Measurements from ENCODE around the gene ETS1.

ETS1 gene

GRCh38 chr11:128563942-128564641 lies 23.3 kb downstream of the ETS1 start:
- no peak for TF ChIP-seq REST (IDR thresholded peaks at IDR 0.05; ENCODE audit: insufficient read depth in 1 of 2, low read depth in 2 of 2, low read length in 2 of 2)
- no peak for TF ChIP-seq SIN3A (IDR thresholded peaks at IDR 0.05; ENCODE audit: borderline replicate concordance, insufficient read depth, low read length)
- no peak for TF ChIP-seq POLR2AphosphoS5 (IDR thresholded peaks at IDR 0.05; ENCODE audit: low read depth, low read length)
- no peak for TF ChIP-seq FOXP2 (optimal IDR thresholded peaks at IDR 0.05; ENCODE audit: borderline replicate concordance, extremely low read depth, extremely low read length, insufficient read depth)
- TF ChIP-seq TAF1 (IDR thresholded peaks at IDR 0.05; ENCODE audit: borderline replicate concordance, insufficient read depth, low read length) = no peak

- TF ChIP-seq FOXP2 (optimal IDR thresholded peaks at IDR 0.05; ENCODE audit: borderline replicate concordance, extremely low read depth, extremely low read length, insufficient read depth) (no peak), REST (IDR thresholded peaks at IDR 0.05; ENCODE audit: insufficient read depth in 1 of 2, low read depth in 2 of 2, low read length in 2 of 2) (no peak), POLR2AphosphoS5 (IDR thresholded peaks at IDR 0.05; ENCODE audit: low read depth, low read length) (no peak), TAF1 (IDR thresholded peaks at IDR 0.05; ENCODE audit: borderline replicate concordance, insufficient read depth, low read length) (no peak), SIN3A (IDR thresholded peaks at IDR 0.05; ENCODE audit: borderline replicate concordance, insufficient read depth, low read length) (no peak)
Observed at GRCh38 chr11:128563308-128563707, 24.1 kb downstream of the ETS1 start.

- TF ChIP-seq POLR2AphosphoS5 (IDR thresholded peaks at IDR 0.05; ENCODE audit: low read depth, low read length) = no peak
- TF ChIP-seq SIN3A (IDR thresholded peaks at IDR 0.05; ENCODE audit: borderline replicate concordance, insufficient read depth, low read length) = no peak
- no peak for TF ChIP-seq FOXP2 (optimal IDR thresholded peaks at IDR 0.05; ENCODE audit: borderline replicate concordance, extremely low read depth, extremely low read length, insufficient read depth)
- no peak for TF ChIP-seq REST (IDR thresholded peaks at IDR 0.05; ENCODE audit: insufficient read depth in 1 of 2, low read depth in 2 of 2, low read length in 2 of 2)
- no peak for TF ChIP-seq TAF1 (IDR thresholded peaks at IDR 0.05; ENCODE audit: borderline replicate concordance, insufficient read depth, low read length)
Observed at GRCh38 chr11:128559496-128560103, 27.8 kb downstream of the ETS1 start.

GRCh38 chr11:128555606-128556005 lies 31.8 kb downstream of the ETS1 start:
- no peak for TF ChIP-seq FOXP2 (optimal IDR thresholded peaks at IDR 0.05; ENCODE audit: borderline replicate concordance, extremely low read depth, extremely low read length, insufficient read depth)
- TF ChIP-seq REST (IDR thresholded peaks at IDR 0.05; ENCODE audit: insufficient read depth in 1 of 2, low read depth in 2 of 2, low read length in 2 of 2) = no peak
- TF ChIP-seq SIN3A (IDR thresholded peaks at IDR 0.05; ENCODE audit: borderline replicate concordance, insufficient read depth, low read length) = no peak
- no peak for TF ChIP-seq TAF1 (IDR thresholded peaks at IDR 0.05; ENCODE audit: borderline replicate concordance, insufficient read depth, low read length)
- no peak for TF ChIP-seq POLR2AphosphoS5 (IDR thresholded peaks at IDR 0.05; ENCODE audit: low read depth, low read length)
